CD4-positive, alpha-beta T cell (primary cell): ENCODE results near the gene GCNA. TPM values are rescaled to one million over a fixed set of nuclear protein-coding genes. Genes with fewer than 3 reads are reported as not detected.
"Not testable (repeated sequence)": the region's sequence is repeated elsewhere in the genome, so short reads cannot be mapped to it uniquely, and the experiment has no call there.

Experiments used
- ATAC-seq: fragments of 200-7000 bp; cut with Tn5 transposase; one replicate; pipeline ENCODE4 v1.10.0; 2022; ENCODE audit warnings: mild to moderate bottlenecking; ENCODE audit not compliant: poor library complexity
- CTCF ChIA-PET: fragments of 350-600 bp; sonication (Branson Sonifier 250); formaldehyde crosslinking; loops from one replicate; lab custom pipeline; 2021; ENCODE audit warnings: antibody characterized with exemption, inconsistent platforms; lab: Charles Lee
- POLR2A ChIA-PET: fragments of 350-600 bp; sonication (Branson Sonifier 250); formaldehyde crosslinking; loops from one replicate; lab custom pipeline; 2021; ENCODE audit warnings: antibody characterized with exemption, inconsistent platforms; lab: Charles Lee
- DNase-seq, 14 experiments: peaks; one replicate each; pipeline ENCODE4 v3.0.0-alpha.2; 2013 to 2020; ENCODE audit warnings: mixed read lengths in 2 of 14
- H3K27ac ChIP-seq, 2 donors: one replicate each; pipeline versions ENCODE4 v1.5.1 to v1.7.0; 2013; ENCODE audit warnings: low read length in 2 of 2, low read depth in 1 of 2, mild to moderate bottlenecking in 1 of 2
- H3K27me3 ChIP-seq, 2 experiments: 1 replicate in 1 of 2; 2 replicates in 1 of 2; pipeline versions ENCODE4 v1.6.1 to v1.7.0; 2013; ENCODE audit warnings: low read length in 2 of 2, control low read depth in 1 of 2, mild to moderate bottlenecking in 1 of 2, moderate library complexity in 1 of 2; ENCODE audit not compliant: insufficient read depth in 2 of 2, control insufficient read depth in 1 of 2
- H3K36me3 ChIP-seq: one replicate; pipeline ENCODE4 v1.6.1; 2013; ENCODE audit warnings: low read length, control low read depth; ENCODE audit not compliant: insufficient read depth
- H3K4me1 ChIP-seq: one replicate; pipeline ENCODE4 v1.6.1; 2013; ENCODE audit warnings: low read length, control low read depth; ENCODE audit not compliant: insufficient read depth
- H3K4me3 ChIP-seq: one replicate; pipeline ENCODE4 v1.5.1; 2013; ENCODE audit warnings: mild to moderate bottlenecking, low read length, moderate library complexity
- H3K9me3 ChIP-seq, 2 experiments: 1 replicate in 1 of 2; 2 replicates in 1 of 2; pipeline versions ENCODE4 v1.6.1 to v1.7.0; 2013; ENCODE audit warnings: low read length in 2 of 2, mild to moderate bottlenecking in 2 of 2, control low read depth in 1 of 2, moderate library complexity in 1 of 2; ENCODE audit not compliant: control insufficient read depth in 1 of 2, insufficient read depth in 1 of 2
- H3K27ac Mint-ChIP-seq: one replicate; pipeline ENCODE4 v1.8.0; 2020; ENCODE audit warnings: mixed read lengths
- H3K27me3 Mint-ChIP-seq: one replicate; pipeline ENCODE4 v1.8.0; 2021; ENCODE audit warnings: mixed read lengths
- H3K36me3 Mint-ChIP-seq: one replicate; pipeline ENCODE4 v1.8.0; 2021; ENCODE audit warnings: low read depth, mixed read lengths
- H3K4me1 Mint-ChIP-seq: one replicate; pipeline ENCODE4 v1.8.0; 2021; ENCODE audit warnings: low read depth, mixed read lengths
- H3K4me3 Mint-ChIP-seq: one replicate; pipeline ENCODE4 v1.8.0; 2020; ENCODE audit warnings: mild to moderate bottlenecking, mixed read lengths
- H3K9me3 Mint-ChIP-seq: one replicate; pipeline ENCODE4 v1.8.0; 2020; ENCODE audit warnings: mixed read lengths
- intact Hi-C, 2 experiments: fragments of 100-400 bp; cut with DNase I in 1 of 2; cut with micrococcal nuclease in 1 of 2; formaldehyde crosslinking; loops; one replicate each; pipeline versions ENCODE4 v1.15.1 to v1.9.0; 2023 to 2025; cut with DNase I, micrococcal nuclease
- total RNA-seq, 174 experiments: library from RNA in 2 of 174; stranded (reverse) in 2 of 174; gene quantifications; one replicate each; pipeline ENCODE4 v1.2.3 and lab custom pipeline; 2021 to 2026
- TF ChIP-seq, protein P1 (sequence below): fragments of 200-600 bp; IDR thresholded peaks from one replicate; pipeline ENCODE4 v1.8.0; 2022; ENCODE audit warnings: antibody characterized with exemption, mild to moderate bottlenecking

Gene GCNA
- total RNA-seq, 2 experiments from 2014 or later, result 1.7 to 2.3 TPM

DNA sequence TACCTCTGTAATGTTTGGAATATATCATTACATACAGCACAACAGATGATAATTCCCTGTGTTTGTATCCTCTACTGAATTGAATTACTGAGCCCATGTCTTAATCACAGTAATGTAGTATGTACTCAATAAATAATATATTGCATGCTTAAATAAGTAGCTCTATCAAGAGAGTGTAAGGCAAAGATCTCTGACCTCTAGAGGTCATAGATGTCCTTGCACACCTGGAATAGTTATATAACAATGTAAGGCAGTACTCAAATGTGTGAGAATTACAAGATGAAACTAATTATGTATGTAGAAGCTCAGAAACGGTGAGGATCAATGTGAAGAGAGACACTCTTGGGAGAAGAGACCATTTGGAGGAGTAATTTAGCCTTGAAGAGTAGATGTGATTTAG, 14.3 kb upstream of the GCNA start:
- TF ChIP-seq, protein P1, sequence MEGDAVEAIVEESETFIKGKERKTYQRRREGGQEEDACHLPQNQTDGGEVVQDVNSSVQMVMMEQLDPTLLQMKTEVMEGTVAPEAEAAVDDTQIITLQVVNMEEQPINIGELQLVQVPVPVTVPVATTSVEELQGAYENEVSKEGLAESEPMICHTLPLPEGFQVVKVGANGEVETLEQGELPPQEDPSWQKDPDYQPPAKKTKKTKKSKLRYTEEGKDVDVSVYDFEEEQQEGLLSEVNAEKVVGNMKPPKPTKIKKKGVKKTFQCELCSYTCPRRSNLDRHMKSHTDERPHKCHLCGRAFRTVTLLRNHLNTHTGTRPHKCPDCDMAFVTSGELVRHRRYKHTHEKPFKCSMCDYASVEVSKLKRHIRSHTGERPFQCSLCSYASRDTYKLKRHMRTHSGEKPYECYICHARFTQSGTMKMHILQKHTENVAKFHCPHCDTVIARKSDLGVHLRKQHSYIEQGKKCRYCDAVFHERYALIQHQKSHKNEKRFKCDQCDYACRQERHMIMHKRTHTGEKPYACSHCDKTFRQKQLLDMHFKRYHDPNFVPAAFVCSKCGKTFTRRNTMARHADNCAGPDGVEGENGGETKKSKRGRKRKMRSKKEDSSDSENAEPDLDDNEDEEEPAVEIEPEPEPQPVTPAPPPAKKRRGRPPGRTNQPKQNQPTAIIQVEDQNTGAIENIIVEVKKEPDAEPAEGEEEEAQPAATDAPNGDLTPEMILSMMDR, result no peak
- Histone ChIP-seq H3K9me3 (no peaks in the 10 kb centered on the region), H3K27ac (no peak overlapping the region), H3K36me3 (peaks cover 94% of the 10 kb centered on the region), H3K4me3 (no peak overlapping the region), H3K27me3 (no peaks in the 10 kb centered on the region), H3K4me1 (no peaks in the 10 kb centered on the region)
- ChIA-PET CTCF (interaction anchor here (0.7 to 1.0 kb wide), 3 partner anchors 20 to 88 kb away, joined by 3 read pairs; no protein-coding TSS in a partner anchor), POLR2A (interaction anchor here (1.0 kb wide), 1 partner anchor 30 kb away, joined by 3 read pairs; no protein-coding TSS in a partner anchor)
- ATAC-seq (peak; percentile 55), DNase-seq (peak in 1 of 14 experiments; percentile 26)
- H3K27ac Mint-ChIP-seq, result peak overlapping the region; percentile 4
- H3K9me3 Mint-ChIP-seq, result no peaks in the 10 kb centered on the region
- intact Hi-C loops, result loop anchor here in 1 of 2 experiments (5.0 kb wide), 1 partner anchor 177 kb away; no protein-coding TSS in a partner anchor
- H3K4me3 Mint-ChIP-seq, result no peak overlapping the region
- H3K27me3 Mint-ChIP-seq, result no peaks in the 10 kb centered on the region
- peaks cover 90% of the 10 kb centered on the region for H3K36me3 Mint-ChIP-seq
- H3K4me1 Mint-ChIP-seq, result peaks cover 6% of the 10 kb centered on the region

DNA sequence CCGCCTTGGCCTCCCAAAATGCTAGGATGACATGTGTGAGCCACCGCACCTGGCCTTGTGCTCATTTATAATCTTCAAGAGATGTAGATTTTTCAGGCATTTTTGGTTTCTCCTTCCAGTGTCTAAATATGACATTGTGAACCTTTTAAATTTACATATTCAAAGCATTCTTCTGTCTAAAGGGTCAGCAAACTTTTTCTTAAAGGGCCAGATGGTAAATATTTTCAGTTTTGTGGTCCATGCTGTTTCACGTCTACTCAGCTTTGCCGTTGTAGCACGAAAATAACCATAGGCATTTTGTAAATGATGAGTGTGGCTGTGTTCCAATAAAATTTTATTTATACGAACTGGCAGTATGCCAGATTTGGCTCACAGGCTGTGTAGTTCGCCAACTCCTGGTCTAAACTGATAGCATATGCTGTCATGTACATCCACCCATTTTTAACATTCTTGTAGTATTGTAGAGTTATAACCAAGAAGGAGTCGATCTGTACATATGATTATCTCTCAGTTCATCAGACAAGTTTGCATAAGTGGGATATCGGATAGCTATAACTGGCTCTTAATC, 12.7 kb upstream of the GCNA start:
- Histone ChIP-seq H3K27me3 (no peaks in the 10 kb centered on the region), H3K9me3 (no peaks in the 10 kb centered on the region), H3K4me1 (no peaks in the 10 kb centered on the region), H3K4me3 (no peak overlapping the region), H3K36me3 (peaks cover 84% of the 10 kb centered on the region), H3K27ac (no peak overlapping the region)
- Mint-ChIP-seq H3K4me3 (no peak overlapping the region), H3K36me3 (peaks cover 86% of the 10 kb centered on the region), H3K4me1 (peaks cover 6% of the 10 kb centered on the region), H3K9me3 (no peaks in the 10 kb centered on the region), H3K27me3 (no peaks in the 10 kb centered on the region), H3K27ac (no peak overlapping the region)
- ATAC-seq (no peak), DNase-seq (no peak)
- ChIA-PET CTCF (no interaction called here), POLR2A (interaction anchor here (1.1 kb wide), 1 partner anchor 35 kb away, joined by 3 read pairs; no protein-coding TSS in a partner anchor)
- intact Hi-C loops, result no loop called here
- TF ChIP-seq, protein P1, result no peak

DNA sequence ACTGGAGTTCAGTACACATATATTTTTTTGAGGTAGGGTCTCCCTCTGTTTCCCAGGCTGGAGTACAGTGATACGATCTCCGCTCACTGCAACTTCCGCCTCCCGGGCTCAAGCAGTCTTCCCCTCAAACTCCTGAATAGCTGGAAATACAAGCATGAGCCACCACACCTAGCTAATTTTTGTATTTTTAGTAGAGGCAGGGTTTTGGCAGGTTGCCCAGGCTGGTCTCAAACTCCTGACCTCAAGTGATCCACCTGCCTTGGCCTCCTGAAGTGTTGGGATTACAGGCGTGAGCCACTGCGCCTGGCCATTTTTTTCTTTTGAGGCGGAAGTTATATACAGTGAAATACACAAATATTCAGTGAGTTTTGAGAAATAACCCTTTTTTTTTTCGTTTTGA, 6.8 kb upstream of the GCNA start:
- ATAC-seq, H3K27me3 Mint-ChIP-seq, POLR2A ChIA-PET, H3K4me3 Mint-ChIP-seq, DNase-seq, H3K27me3 ChIP-seq, intact Hi-C loops, H3K4me1 ChIP-seq, H3K27ac Mint-ChIP-seq, CTCF ChIA-PET, H3K9me3 ChIP-seq, H3K9me3 Mint-ChIP-seq, H3K4me3 ChIP-seq, H3K4me1 Mint-ChIP-seq, H3K27ac ChIP-seq: not testable (repeated sequence)
- peaks cover 86% of the 10 kb centered on the region for H3K36me3 Mint-ChIP-seq
- H3K36me3 ChIP-seq, result peaks cover 84% of the 10 kb centered on the region

DNA sequence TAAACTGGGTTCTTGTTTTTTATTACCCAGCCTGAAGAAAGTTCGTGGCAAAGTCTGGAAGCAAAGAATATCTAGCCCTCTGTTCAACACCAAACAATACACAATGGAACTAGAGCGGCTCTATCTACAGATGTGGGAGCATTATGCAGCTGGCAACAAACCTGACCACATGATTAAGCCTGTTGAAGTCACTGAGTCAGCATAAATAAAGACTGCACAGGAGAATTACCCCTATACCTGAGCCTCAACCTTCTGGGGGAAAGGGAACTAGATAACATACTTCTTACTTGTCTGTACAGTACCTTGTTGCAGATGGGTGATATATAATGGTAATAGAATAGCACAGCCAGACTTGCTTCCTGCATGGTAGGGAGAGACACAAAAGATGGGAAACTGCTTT, 4.6 kb upstream of the GCNA start:
- intact Hi-C loops, result no loop called here
- no peak overlapping the region for H3K27ac ChIP-seq
- no peaks in the 10 kb centered on the region for H3K9me3 ChIP-seq
- no peak overlapping the region for H3K4me3 ChIP-seq
- no peak overlapping the region for H3K27ac Mint-ChIP-seq
- DNase-seq (no peak), ATAC-seq (no peak)
- TF ChIP-seq, protein P1, result no peak
- CTCF ChIA-PET, result no interaction called here
- H3K36me3 ChIP-seq, result peaks cover 70% of the 10 kb centered on the region
- H3K27me3 Mint-ChIP-seq, result no peaks in the 10 kb centered on the region
- no peaks in the 10 kb centered on the region for H3K9me3 Mint-ChIP-seq
- H3K27me3 ChIP-seq, result no peaks in the 10 kb centered on the region
- H3K4me1 ChIP-seq, result peaks cover 3% of the 10 kb centered on the region
- H3K4me3 Mint-ChIP-seq, result no peak overlapping the region
- H3K4me1 Mint-ChIP-seq, result peaks cover 8% of the 10 kb centered on the region
- peaks cover 73% of the 10 kb centered on the region for H3K36me3 Mint-ChIP-seq
- POLR2A ChIA-PET, result no interaction called here
